H1 (cell line): ENCODE results near the gene EEF2K. TPM values are rescaled to one million over a fixed set of nuclear protein-coding genes. Genes with fewer than 3 reads are reported as not detected.

Source experiments
- KDM1A ChIP-seq: fragments of 200-600, 300-600 bp; sonication (generic); IDR thresholded peaks from 2 replicates; pipeline ENCODE4 v1.7.1; 2016; ENCODE audit warnings: mild to moderate bottlenecking, low read length, borderline replicate concordance
- KDM4A ChIP-seq: IDR thresholded peaks from one replicate; pipeline ENCODE4 v1.7.1; 2012; ENCODE audit warnings: low read depth, mild to moderate bottlenecking, moderate library complexity, low read length, inconsistent platforms; ENCODE audit not compliant: severe bottlenecking
- SP4 ChIP-seq: IDR thresholded peaks from 2 replicates; pipeline ENCODE4 v1.6.1; 2012; ENCODE audit warnings: low read length, inconsistent platforms
- polyA plus RNA-seq, 7 experiments: library from polyadenylated mRNA; depleted of rRNA in 3 of 7; stranded (reverse) in 5 of 7; unstranded in 2 of 7; fragments of >200 nt in 5 of 7; fragments of 200-250 nt in 2 of 7; gene quantifications; 1 replicate in 5 of 7; 2 replicates in 1 of 7; 4 replicates in 1 of 7; pipeline versions ENCODE4 v1.2.1 to v1.2.3, GENCODE V29; 2011 to 2013; ENCODE audit warnings: missing spikeins in 2 of 7, mixed read lengths in 2 of 7
- total RNA-seq: library from RNA; stranded (reverse); fragmentation: NEBNext Ultra II Directional; extraction: Animal tissue kit (Norgen Biotek cat#: 25700); gene quantifications from 2 replicates; pipeline ENCODE4 v1.2.1, GENCODE V29; 2021

Gene EEF2K
- total and polyA plus RNA-seq, 2 of the 8 experiments (the other 6 are each of a cell fraction or from before 2014, with no cell fraction given) = 14.9 to 30.2 TPM

GRCh38 chr16:22202261-22202637 is 3.8 kb upstream of the EEF2K start (continued):
- TF ChIP-seq KDM4A (no peak), KDM1A (no peak), SP4 (no peak)
